ENCODE measurements around the gene GPR31. TPM values are rescaled to one million over a fixed set of nuclear protein-coding genes. Genes with fewer than 3 reads are reported as not detected.
"Not testable (repeated sequence)": the region's sequence is repeated elsewhere in the genome, so short reads cannot be mapped to it uniquely, and the experiment has no call there.

The GPR31 gene
- total and polyA plus RNA-seq, 5 experiments from 2014 or later = not detected

DNA sequence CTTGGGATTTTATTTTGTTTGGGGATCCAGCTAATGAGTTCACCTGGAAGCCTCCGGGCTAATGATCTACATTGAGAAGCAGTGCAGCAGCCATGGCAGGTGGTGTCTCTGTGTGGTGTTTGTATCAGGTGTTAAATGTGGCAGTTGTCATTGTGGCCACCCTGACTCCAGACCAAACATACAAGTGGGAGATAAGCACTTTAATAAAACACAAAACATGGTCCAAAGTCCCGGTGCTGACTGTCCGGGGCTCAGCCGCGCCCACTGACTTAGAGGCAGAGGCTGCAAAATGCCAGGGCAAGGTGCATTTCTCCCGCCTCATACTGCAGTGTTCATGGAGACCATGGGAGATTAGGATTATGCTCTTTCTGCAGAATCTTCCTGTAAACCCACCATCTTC, 23.6 kb upstream of the GPR31 start:
- H3K9me3 Mint-ChIP-seq, H3K27ac Mint-ChIP-seq, H3K36me3 Mint-ChIP-seq, H3K4me3 Mint-ChIP-seq, DNase-seq, POLR2A ChIA-PET, H3K4me1 Mint-ChIP-seq, ATAC-seq: not testable (repeated sequence)
- H3K27me3 Mint-ChIP-seq = peaks cover 0 to 11% (median 6%) of the 10 kb centered on the region in 5 donors

- H3K27me3 Mint-ChIP-seq = peaks cover 0 to 11% (median 6%) of the 10 kb centered on the region in 5 donors
- POLR2A ChIA-PET, H3K36me3 Mint-ChIP-seq, DNase-seq, H3K9me3 Mint-ChIP-seq, ATAC-seq, H3K4me1 Mint-ChIP-seq, H3K27ac Mint-ChIP-seq, H3K4me3 Mint-ChIP-seq: not testable (repeated sequence)
Measured at GRCh38 chr6:167180086-167180485, 22.3 kb upstream of the GPR31 start.

DNA sequence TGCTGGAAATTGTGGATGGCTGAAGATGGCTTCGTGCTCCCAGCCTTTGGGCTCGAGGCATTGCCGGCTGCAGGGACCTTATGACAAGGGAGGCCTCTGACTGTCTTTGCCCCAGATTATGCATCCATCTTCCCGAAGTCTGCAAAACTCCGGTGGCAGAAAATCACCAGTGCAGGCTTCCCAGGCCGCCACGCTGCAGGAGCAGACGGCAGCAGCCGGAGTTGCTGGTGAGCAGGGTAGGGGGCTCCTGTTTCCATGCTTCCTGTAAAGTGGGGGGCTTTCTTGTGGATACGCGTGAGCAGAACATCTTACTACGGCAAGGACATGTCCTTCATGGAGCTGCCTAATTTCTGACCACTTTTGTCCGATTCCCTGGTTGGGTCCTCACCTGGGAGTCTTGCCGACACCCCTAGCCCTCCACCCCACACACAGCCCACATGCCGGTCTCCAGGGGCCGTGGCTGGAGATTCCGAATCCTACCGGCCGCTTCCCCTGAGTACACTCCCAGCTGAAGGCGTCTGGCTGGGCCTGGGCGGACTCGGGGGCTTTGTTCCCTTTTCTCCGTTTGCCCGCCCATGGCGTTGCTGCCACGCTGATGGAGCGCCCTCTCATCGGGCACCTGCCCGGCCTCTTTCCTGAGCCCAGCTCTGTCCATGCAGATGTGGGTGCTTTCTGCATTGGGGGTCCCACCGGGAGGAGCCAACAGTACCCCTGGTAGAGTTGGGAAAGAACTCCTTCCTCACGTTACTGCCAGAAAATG, 21.3 kb upstream of the GPR31 start:
- not testable (repeated sequence) for DNase-seq, H3K27ac Mint-ChIP-seq
- H3K27me3 Mint-ChIP-seq = peaks cover 0 to 12% (median 6%) of the 10 kb centered on the region in 5 donors

GRCh38 chr6:167177271-167177670, 19.5 kb upstream of the GPR31 start:
- peaks cover 0 to 15% (median 9%) of the 10 kb centered on the region in 5 donors for H3K27me3 Mint-ChIP-seq
- DNase-seq, H3K27ac Mint-ChIP-seq, H3K9me3 Mint-ChIP-seq, H3K4me3 Mint-ChIP-seq, ATAC-seq, H3K36me3 Mint-ChIP-seq, H3K4me1 Mint-ChIP-seq, POLR2A ChIA-PET: not testable (repeated sequence)

More for the DNA sequence above, 21.3 kb upstream of the GPR31 start:
- POLR2A ChIA-PET, H3K4me3 Mint-ChIP-seq, H3K9me3 Mint-ChIP-seq, H3K36me3 Mint-ChIP-seq, H3K4me1 Mint-ChIP-seq, ATAC-seq: not testable (repeated sequence)

GRCh38 chr6:167172011-167172410, 14.2 kb upstream of the GPR31 start:
- POLR2A ChIA-PET, H3K4me1 Mint-ChIP-seq, DNase-seq, H3K36me3 Mint-ChIP-seq, ATAC-seq, H3K27ac Mint-ChIP-seq, H3K9me3 Mint-ChIP-seq, H3K4me3 Mint-ChIP-seq: not testable (repeated sequence)
- H3K27me3 Mint-ChIP-seq = peaks cover 7 to 31% (median 16%) of the 10 kb centered on the region in 5 donors

DNA sequence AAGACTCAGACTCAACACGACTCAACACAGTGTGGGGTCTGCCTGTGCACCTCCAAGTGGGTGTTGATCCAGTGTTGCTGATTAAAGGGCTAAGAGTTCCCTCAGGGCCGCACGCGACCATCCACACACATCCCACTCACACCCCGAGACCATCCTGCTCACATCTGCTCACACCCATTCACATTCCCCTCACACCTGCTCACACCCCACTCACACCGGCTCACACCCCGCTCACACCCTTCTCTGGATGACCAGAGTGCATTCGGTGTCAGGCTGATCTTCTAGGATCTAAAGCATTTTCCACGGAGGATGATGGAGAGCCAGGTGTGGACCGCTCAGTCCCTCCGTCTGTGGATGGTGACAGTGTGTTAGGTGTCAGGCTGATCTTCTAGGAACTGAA, 13.5 kb upstream of the GPR31 start:
- POLR2A ChIA-PET, H3K4me3 Mint-ChIP-seq, H3K4me1 Mint-ChIP-seq, H3K27ac Mint-ChIP-seq, ATAC-seq, H3K9me3 Mint-ChIP-seq, DNase-seq, H3K36me3 Mint-ChIP-seq: not testable (repeated sequence)
- peaks cover 7 to 31% (median 17%) of the 10 kb centered on the region in 5 donors for H3K27me3 Mint-ChIP-seq

- H3K27me3 Mint-ChIP-seq = peaks cover 7 to 31% (median 20%) of the 10 kb centered on the region in 5 donors
- H3K4me3 Mint-ChIP-seq, H3K36me3 Mint-ChIP-seq, DNase-seq, H3K9me3 Mint-ChIP-seq, POLR2A ChIA-PET, ATAC-seq, H3K27ac Mint-ChIP-seq, H3K4me1 Mint-ChIP-seq: not testable (repeated sequence)
Measured at GRCh38 chr6:167169867-167170266, 12.1 kb upstream of the GPR31 start.

GRCh38 chr6:167168296-167168695, 10.5 kb upstream of the GPR31 start:
- H3K4me1 Mint-ChIP-seq, DNase-seq, H3K4me3 Mint-ChIP-seq, ATAC-seq, H3K9me3 Mint-ChIP-seq, H3K27ac Mint-ChIP-seq, H3K36me3 Mint-ChIP-seq, POLR2A ChIA-PET: not testable (repeated sequence)
- peaks cover 7 to 31% (median 20%) of the 10 kb centered on the region in 5 donors for H3K27me3 Mint-ChIP-seq

DNA sequence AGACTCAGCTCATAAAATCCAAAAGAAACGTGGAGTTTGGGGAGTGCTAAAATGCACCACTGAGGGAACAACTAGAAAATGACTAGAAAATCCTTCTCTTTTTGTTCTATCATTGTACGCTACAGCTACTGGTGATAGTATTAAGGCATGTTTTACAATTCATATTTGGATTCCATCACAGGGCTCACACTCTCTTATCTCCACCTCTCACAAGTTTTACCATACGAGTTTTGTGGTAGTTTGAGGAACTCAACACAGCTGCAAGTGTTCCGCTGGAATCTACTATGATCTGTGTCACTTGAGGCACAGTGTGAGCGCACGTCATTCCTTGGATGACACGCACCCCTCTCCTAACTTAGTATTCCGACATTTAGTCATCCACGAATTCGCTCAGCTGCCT, 9.9 kb upstream of the GPR31 start:
- H3K36me3 Mint-ChIP-seq, H3K4me3 Mint-ChIP-seq, ATAC-seq, DNase-seq, H3K27ac Mint-ChIP-seq, H3K9me3 Mint-ChIP-seq, H3K4me1 Mint-ChIP-seq, POLR2A ChIA-PET: not testable (repeated sequence)
- peaks cover 7 to 29% (median 18%) of the 10 kb centered on the region in 5 donors for H3K27me3 Mint-ChIP-seq

DNA sequence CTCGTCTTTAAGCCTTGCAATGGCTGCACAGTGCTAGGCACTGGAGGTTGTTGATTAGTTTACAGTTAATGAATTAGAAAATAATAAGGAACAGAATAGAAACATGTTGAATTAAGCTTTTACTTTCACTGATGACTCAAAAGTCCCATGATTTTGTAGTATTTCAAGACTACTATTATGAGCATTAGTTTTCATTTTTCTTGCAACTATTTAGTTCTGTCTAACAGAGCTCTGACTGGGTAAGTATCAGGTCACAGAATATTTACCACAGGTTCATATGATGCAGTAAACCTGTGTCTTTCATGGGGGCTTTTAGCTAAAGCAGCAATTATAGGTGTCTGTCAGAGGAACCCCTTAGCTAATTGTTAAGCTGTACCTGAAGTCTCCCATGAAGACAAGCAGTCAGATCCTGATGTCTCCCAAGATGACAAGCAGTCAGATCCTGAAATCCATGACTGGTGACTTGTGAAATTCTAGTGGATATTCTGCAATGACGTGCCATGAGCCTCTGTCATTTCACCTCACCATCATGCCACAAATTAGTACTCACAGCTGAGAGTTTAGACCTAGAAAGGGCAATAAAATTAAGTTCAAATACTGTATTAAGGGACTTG, 8.2 kb upstream of the GPR31 start:
- Mint-ChIP-seq H3K9me3 (no peaks in the 10 kb centered on the region), H3K4me1 (peaks cover 0 to 5% (median 0%) of the 10 kb centered on the region in 4 donors), H3K4me3 (no peak overlapping the region), H3K27me3 (peaks cover 5 to 23% (median 14%) of the 10 kb centered on the region in 5 donors), H3K36me3 (no peaks in the 10 kb centered on the region), H3K27ac (no peak overlapping the region)
- ATAC-seq (no peak), DNase-seq (no peak)
- POLR2A ChIA-PET = no interaction called here

DNA sequence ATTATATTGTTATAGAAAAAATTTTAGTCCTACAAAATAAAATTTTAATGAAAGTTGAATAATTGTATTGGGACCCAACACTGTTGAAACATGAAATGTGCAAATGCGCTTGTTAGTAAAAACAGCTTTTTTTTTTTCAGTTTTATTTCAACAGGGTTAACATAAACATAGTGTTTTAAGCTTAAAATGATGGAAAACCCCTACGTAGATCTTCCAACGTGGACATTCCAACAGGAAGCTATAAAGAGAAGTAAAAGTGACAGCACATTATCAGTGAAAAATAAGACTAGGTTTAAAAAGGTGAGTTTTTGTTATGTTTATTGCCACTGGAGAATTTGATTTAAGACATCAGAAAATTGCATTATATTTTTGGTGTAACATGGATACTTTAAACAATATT, 6.5 kb upstream of the GPR31 start:
- POLR2A ChIA-PET = no interaction called here
- no peaks in the 10 kb centered on the region for H3K9me3 Mint-ChIP-seq

GRCh38 chr6:167163476-167164011, 5.8 kb upstream of the GPR31 start:
- POLR2A ChIA-PET = no interaction called here
- no peak for ATAC-seq
- DNase-seq = no peak
- no peaks in the 10 kb centered on the region for H3K9me3 Mint-ChIP-seq
- H3K4me1 Mint-ChIP-seq = no peaks in the 10 kb centered on the region
- H3K4me3 Mint-ChIP-seq = no peak overlapping the region
- H3K36me3 Mint-ChIP-seq = no peaks in the 10 kb centered on the region
- peak overlapping the region in 1 of 10 donors; percentile 32 for H3K27ac Mint-ChIP-seq
- peaks cover 0 to 8% (median 4%) of the 10 kb centered on the region in 5 donors for H3K27me3 Mint-ChIP-seq

More for the DNA sequence above, 6.5 kb upstream of the GPR31 start:
- no peak for DNase-seq
- peaks cover under 1 to 14% (median 8%) of the 10 kb centered on the region in 5 donors for H3K27me3 Mint-ChIP-seq
- no peaks in the 10 kb centered on the region for H3K36me3 Mint-ChIP-seq
- H3K4me3 Mint-ChIP-seq = no peak overlapping the region
- no peak for ATAC-seq
- H3K4me1 Mint-ChIP-seq = no peaks in the 10 kb centered on the region
- H3K27ac Mint-ChIP-seq = no peak overlapping the region

DNA sequence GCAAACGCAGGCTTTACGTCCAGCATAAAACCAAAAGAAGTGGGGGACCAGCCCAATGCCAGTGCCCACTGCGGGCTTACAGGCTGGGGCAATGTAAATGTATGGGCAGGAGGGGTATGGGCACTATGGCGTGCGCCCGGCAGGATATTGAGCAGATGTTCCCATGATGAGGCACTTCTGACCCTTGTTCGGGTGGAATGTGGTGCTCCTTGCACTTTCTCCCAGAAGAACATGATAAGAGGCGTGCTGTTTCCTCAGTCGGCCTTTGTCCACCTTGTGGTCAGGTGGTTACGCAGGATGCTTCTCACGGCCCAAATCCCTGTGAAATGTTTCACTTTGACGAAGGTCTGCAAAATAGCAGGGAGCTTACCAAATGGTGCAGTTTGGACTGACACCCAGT, 4.8 kb upstream of the GPR31 start:
- Mint-ChIP-seq H3K4me1 (peaks cover 0 to 2% (median 0%) of the 10 kb centered on the region in 4 donors), H3K9me3 (no peaks in the 10 kb centered on the region), H3K36me3 (no peaks in the 10 kb centered on the region), H3K4me3 (no peak overlapping the region), H3K27ac (no peak overlapping the region), H3K27me3 (peaks cover 0 to 7% (median 0%) of the 10 kb centered on the region in 5 donors)
- no peak for ATAC-seq
- DNase-seq = no peak
- POLR2A ChIA-PET = no interaction called here

Data from naive thymus-derived CD8-positive, alpha-beta T cell (primary cell).